Endothelial cell of umbilical vein (primary cell): ENCODE results near the gene RARRES2.

Experiments used
- CTCF ChIP-seq, 2 donors: IDR thresholded peaks; 1 replicate in 1 of 2; 2 replicates in 1 of 2; pipeline ENCODE4 v1.5.1; 2011; ENCODE audit warnings: low read length in 2 of 2, mild to moderate bottlenecking in 2 of 2, moderate library complexity in 2 of 2, control low read depth in 1 of 2, inconsistent platforms in 1 of 2, low read depth in 1 of 2; ENCODE audit not compliant: insufficient read depth in 1 of 2; ENCODE audit errors: extremely low read depth in 1 of 2
- EZH2 ChIP-seq: IDR thresholded peaks from 2 replicates; pipeline ENCODE4 v1.6.1; 2012; ENCODE audit warnings: borderline replicate concordance, low read depth, mild to moderate bottlenecking, moderate library complexity, low read length, inconsistent platforms; ENCODE audit not compliant: severe bottlenecking

- TF ChIP-seq CTCF (IDR thresholded peaks at IDR 0.05; ENCODE audit: extremely low read depth in 1 of 2, insufficient read depth in 1 of 2, low read depth in 1 of 2, low read length in 2 of 2): no peak
- no peak for TF ChIP-seq EZH2
Measured at GRCh38 chr7:150322114-150322832, 19.2 kb downstream of the RARRES2 start.
